Activated CD8-positive, alpha-beta memory T cell treated with anti-CD3 and anti-CD28 coated beads, Interleukin-2, amount 10 ng/mL, durations not matched to agents 7 days and 5 days (primary cell): Measurements from ENCODE around the gene BTN3A1. TPM values are rescaled to one million over a fixed set of nuclear protein-coding genes. Genes with fewer than 3 reads are reported as not detected.
"Not testable (repeated sequence)": the region's sequence is repeated elsewhere in the genome, so short reads cannot be mapped to it uniquely, and the experiment has no call there.

Experiments
- ATAC-seq: fragments of 150-1000 bp; cut with Tn5 transposase; one replicate; pipeline ENCODE4 v1.10.0; 2021; ENCODE audit warnings: moderate library complexity
- CTCF ChIA-PET: fragments of 350-600 bp; sonication (Branson Sonifier 250); formaldehyde crosslinking; loops from one replicate; lab custom pipeline; 2021; ENCODE audit warnings: antibody characterized with exemption; lab: Charles Lee
- DNase-seq: peaks from one replicate; pipeline ENCODE4 v3.0.0-alpha.2; 2020
- H3K27ac Mint-ChIP-seq: one replicate; pipeline ENCODE4 v1.8.0; 2021; ENCODE audit warnings: mild to moderate bottlenecking, mixed read lengths
- H3K27me3 Mint-ChIP-seq: one replicate; pipeline ENCODE4 v1.8.0; 2021; ENCODE audit warnings: mixed read lengths
- H3K36me3 Mint-ChIP-seq: one replicate; pipeline ENCODE4 v1.8.0; 2021; ENCODE audit warnings: mild to moderate bottlenecking, mixed read lengths
- H3K4me1 Mint-ChIP-seq: one replicate; pipeline ENCODE4 v1.8.0; 2021; ENCODE audit warnings: mixed read lengths
- H3K4me3 Mint-ChIP-seq: one replicate; pipeline ENCODE4 v1.8.0; 2021; ENCODE audit warnings: mild to moderate bottlenecking, moderate library complexity, mixed read lengths
- H3K9me3 Mint-ChIP-seq: one replicate; pipeline ENCODE4 v1.8.0; 2022; ENCODE audit warnings: low read depth, mixed read lengths
- total RNA-seq, 2 experiments: library from RNA; stranded (reverse); gene quantifications; one replicate each; pipeline ENCODE4 v1.2.3, GENCODE V29; 2021

The BTN3A1 gene
- total RNA-seq = 10 to 100 TPM; 47.6 to 64.7 TPM

GRCh38 chr6:26401987-26402658 is at the start of gene BTN3A1:
Gene BTN3A1 (plus strand): TSS chr6:26402275. CDS start chr6:26405564, 3,289 bp downstream.
- Mint-ChIP-seq H3K4me3 (peak within 1 kb of the TSS; percentile 94), H3K36me3 (peaks cover 31% of the 10 kb centered on the region), H3K27ac (peak within 1 kb of the TSS; percentile 96), H3K9me3 (no peaks in the 10 kb centered on the region), H3K27me3 (no peaks in the 10 kb centered on the region), H3K4me1 (peaks cover 46% of the 10 kb centered on the region)
- DNase-seq (peak; percentile 83), ATAC-seq (peak; percentile 97)
- CTCF ChIA-PET = no interaction called here

- Mint-ChIP-seq H3K9me3 (no peaks in the 10 kb centered on the region), H3K27ac (no peak overlapping the region), H3K4me3 (no peak overlapping the region), H3K4me1 (no peaks in the 10 kb centered on the region), H3K36me3 (no peaks in the 10 kb centered on the region), H3K27me3 (peaks cover 3% of the 10 kb centered on the region)
- CTCF ChIA-PET = interaction anchor here (1.0 kb wide), 1 partner anchor 11 kb away, joined by 3 read pairs; no protein-coding TSS in a partner anchor
- ATAC-seq (no peak), DNase-seq (no peak)
Observed at GRCh38 chr6:26352315-26352714, 49.8 kb upstream of the BTN3A1 start.

- Mint-ChIP-seq H3K9me3 (no peaks in the 10 kb centered on the region), H3K27me3 (peaks cover 3% of the 10 kb centered on the region), H3K4me1 (peaks cover 4% of the 10 kb centered on the region), H3K27ac (no peak overlapping the region), H3K36me3 (no peaks in the 10 kb centered on the region), H3K4me3 (no peak overlapping the region)
- DNase-seq (no peak), ATAC-seq (no peak)
- CTCF ChIA-PET = no interaction called here
Observed at GRCh38 chr6:26354162-26354561, 47.9 kb upstream of the BTN3A1 start.

GRCh38 chr6:26355366-26355765 is 46.7 kb upstream of the BTN3A1 start:
- H3K36me3 Mint-ChIP-seq = no peaks in the 10 kb centered on the region
- no peaks in the 10 kb centered on the region for H3K9me3 Mint-ChIP-seq
- ATAC-seq (no peak), DNase-seq (no peak)
- no peak overlapping the region for H3K4me3 Mint-ChIP-seq
- peaks cover 6% of the 10 kb centered on the region for H3K4me1 Mint-ChIP-seq
- no peak overlapping the region for H3K27ac Mint-ChIP-seq
- CTCF ChIA-PET = interaction anchor here (0.9 kb wide), 1 partner anchor 14 kb away, joined by 3 read pairs; no protein-coding TSS in a partner anchor
- peaks cover 3% of the 10 kb centered on the region for H3K27me3 Mint-ChIP-seq

GRCh38 chr6:26357543-26357942 is 44.5 kb upstream of the BTN3A1 start:
- not testable (repeated sequence) for ATAC-seq, H3K9me3 Mint-ChIP-seq, H3K27ac Mint-ChIP-seq

GRCh38 chr6:26358511-26358981 is 43.5 kb upstream of the BTN3A1 start:
- no peak overlapping the region for H3K4me3 Mint-ChIP-seq
- ATAC-seq = no peak
- no peaks in the 10 kb centered on the region for H3K36me3 Mint-ChIP-seq
- DNase-seq = no peak
- CTCF ChIA-PET = interaction anchor here (0.6 to 2.0 kb wide), 3 partner anchors 17 to 186 kb away, joined by 3 to 7 read pairs (median 3); no protein-coding TSS in a partner anchor
- H3K4me1 Mint-ChIP-seq = peaks cover 32% of the 10 kb centered on the region
- no peaks in the 10 kb centered on the region for H3K9me3 Mint-ChIP-seq
- H3K27ac Mint-ChIP-seq = no peak overlapping the region
- H3K27me3 Mint-ChIP-seq = peaks cover 2% of the 10 kb centered on the region

More at GRCh38 chr6:26357543-26357942, 44.5 kb upstream of the BTN3A1 start:
- H3K4me3 Mint-ChIP-seq, H3K27me3 Mint-ChIP-seq, DNase-seq, H3K36me3 Mint-ChIP-seq: not testable (repeated sequence)
- CTCF ChIA-PET = interaction anchor here (1.5 to 2.0 kb wide), 2 partner anchors 16 to 212 kb away, joined by 4 to 7 read pairs; no protein-coding TSS in a partner anchor
- H3K4me1 Mint-ChIP-seq = peaks cover 26% of the 10 kb centered on the region

- ATAC-seq (no peak), DNase-seq (no peak)
- Mint-ChIP-seq H3K4me3 (no peak overlapping the region), H3K27me3 (no peaks in the 10 kb centered on the region), H3K9me3 (no peaks in the 10 kb centered on the region), H3K4me1 (peaks cover 32% of the 10 kb centered on the region), H3K27ac (no peak overlapping the region), H3K36me3 (no peaks in the 10 kb centered on the region)
- CTCF ChIA-PET = interaction anchor here (0.9 to 1.4 kb wide), 2 partner anchors 17 to 234 kb away, joined by 3 read pairs; no protein-coding TSS in a partner anchor
Observed at GRCh38 chr6:26359765-26360164, 42.3 kb upstream of the BTN3A1 start.

- no peaks in the 10 kb centered on the region for H3K9me3 Mint-ChIP-seq
Observed at GRCh38 chr6:26360451-26361416, 41.3 kb upstream of the BTN3A1 start.

GRCh38 chr6:26361544-26361943 is 40.5 kb upstream of the BTN3A1 start:
- DNase-seq = no peak
- H3K27ac Mint-ChIP-seq = no peak overlapping the region
- H3K27me3 Mint-ChIP-seq = no peaks in the 10 kb centered on the region
- no peaks in the 10 kb centered on the region for H3K9me3 Mint-ChIP-seq
- CTCF ChIA-PET = interaction anchor here (0.6 to 2.2 kb wide), 2 partner anchors 25 to 773 kb away, joined by 3 to 6 read pairs; no protein-coding TSS in a partner anchor
- H3K36me3 Mint-ChIP-seq = peaks cover 1% of the 10 kb centered on the region
- no peak overlapping the region for H3K4me3 Mint-ChIP-seq
- ATAC-seq = no peak
- peaks cover 34% of the 10 kb centered on the region for H3K4me1 Mint-ChIP-seq

More at GRCh38 chr6:26360451-26361416, 41.3 kb upstream of the BTN3A1 start:
- DNase-seq (no peak), ATAC-seq (no peak)
- H3K36me3 Mint-ChIP-seq = no peaks in the 10 kb centered on the region
- H3K4me1 Mint-ChIP-seq = peaks cover 32% of the 10 kb centered on the region
- CTCF ChIA-PET = interaction anchor here (0.6 to 0.9 kb wide), 3 partner anchors 19 to 773 kb away, joined by 3 read pairs; no protein-coding TSS in a partner anchor
- H3K27me3 Mint-ChIP-seq = no peaks in the 10 kb centered on the region
- no peak overlapping the region for H3K4me3 Mint-ChIP-seq
- peak overlapping the region; percentile 74 for H3K27ac Mint-ChIP-seq

- H3K9me3 Mint-ChIP-seq = no peaks in the 10 kb centered on the region
- H3K36me3 Mint-ChIP-seq = peaks cover 3% of the 10 kb centered on the region
- ATAC-seq (no peak), DNase-seq (no peak)
- CTCF ChIA-PET = interaction anchor here (1.0 to 2.2 kb wide), 2 partner anchors 18 to 26 kb away, joined by 3 to 6 read pairs; no protein-coding TSS in a partner anchor
- H3K4me1 Mint-ChIP-seq = peaks cover 40% of the 10 kb centered on the region
- no peaks in the 10 kb centered on the region for H3K27me3 Mint-ChIP-seq
- H3K4me3 Mint-ChIP-seq = no peak overlapping the region
- H3K27ac Mint-ChIP-seq = no peak overlapping the region
Observed at GRCh38 chr6:26362093-26362835, 39.8 kb upstream of the BTN3A1 start.

GRCh38 chr6:26362836-26363220 is 39.2 kb upstream of the BTN3A1 start:
- H3K36me3 Mint-ChIP-seq = peaks cover 5% of the 10 kb centered on the region
- CTCF ChIA-PET = interaction anchor here (1.0 to 2.2 kb wide), 2 partner anchors 19 to 27 kb away, joined by 3 to 6 read pairs; no protein-coding TSS in a partner anchor
- DNase-seq (no peak), ATAC-seq (no peak)
- H3K9me3 Mint-ChIP-seq = no peaks in the 10 kb centered on the region
- H3K4me3 Mint-ChIP-seq = no peak overlapping the region
- peaks cover 41% of the 10 kb centered on the region for H3K4me1 Mint-ChIP-seq
- H3K27ac Mint-ChIP-seq = no peak overlapping the region
- H3K27me3 Mint-ChIP-seq = no peaks in the 10 kb centered on the region
